RWPE2 (cell line): ENCODE measurements around the gene CFP.

Experiments
- ATAC-seq: fragments of 200-7000 bp; cut with Tn5 transposase; 3 replicates; pipeline ENCODE4 v1.9.1; 2021; ENCODE audit warnings: low read depth
- DNase-seq: peaks from one replicate; pipeline ENCODE4 v3.0.0-alpha.2; 2020; ENCODE audit warnings: low spot score
- H3K27ac ChIP-seq: fragments of 450-650 bp; 2 replicates; pipeline ENCODE4 v1.5.1; 2017; ENCODE audit warnings: mild to moderate bottlenecking; ENCODE audit not compliant: poor library complexity, severe bottlenecking
- H3K27me3 ChIP-seq: fragments of 250-450 bp; sonication (Bioruptor Pico); 2 replicates; pipeline ENCODE4 v1.5.1; 2021; ENCODE audit warnings: mild to moderate bottlenecking, moderate library complexity; ENCODE audit not compliant: insufficient read depth, poor library complexity, severe bottlenecking
- H3K36me3 ChIP-seq: fragments of 250-450 bp; sonication (Bioruptor Pico); 2 replicates; pipeline ENCODE4 v1.5.1; 2020; ENCODE audit warnings: low read depth, mild to moderate bottlenecking, moderate library complexity
- H3K4me1 ChIP-seq: fragments of 250-450 bp; sonication (Bioruptor Pico); 2 replicates; pipeline ENCODE4 v1.5.1; 2021; ENCODE audit warnings: mild to moderate bottlenecking, moderate library complexity; ENCODE audit not compliant: insufficient read depth, poor library complexity, severe bottlenecking
- H3K4me3 ChIP-seq: fragments of 250-450 bp; sonication (Bioruptor Pico); 2 replicates; pipeline ENCODE4 v1.5.1; 2021; ENCODE audit warnings: mild to moderate bottlenecking, moderate library complexity; ENCODE audit not compliant: severe bottlenecking
- H3K9me3 ChIP-seq: fragments of 250-450 bp; sonication (Bioruptor Pico); 2 replicates; pipeline ENCODE4 v1.5.1; 2021; ENCODE audit warnings: mild to moderate bottlenecking, moderate library complexity; ENCODE audit not compliant: severe bottlenecking
- CTCF ChIP-seq: fragments of 450-650 bp; IDR thresholded peaks from one replicate; pipeline ENCODE4 v1.5.1; 2017; ENCODE audit warnings: mild to moderate bottlenecking, moderate library complexity; ENCODE audit not compliant: poor library complexity, severe bottlenecking

The CFP gene

GRCh38 chrX:47596256-47596655 is 33.5 kb downstream of the CFP start:
- Histone ChIP-seq H3K9me3 (no peaks in the 10 kb centered on the region), H3K36me3 (no peaks in the 10 kb centered on the region), H3K27me3 (no peaks in the 10 kb centered on the region), H3K4me1 (no peaks in the 10 kb centered on the region), H3K4me3 (no peak overlapping the region), H3K27ac (no peak overlapping the region)
- TF ChIP-seq CTCF = no peak
- ATAC-seq (no peak), DNase-seq (no peak)

GRCh38 chrX:47595716-47596251 is 33.9 kb downstream of the CFP start:
- ATAC-seq (no peak), DNase-seq (no peak)
- TF ChIP-seq CTCF = no peak
- no peaks in the 10 kb centered on the region for H3K36me3 ChIP-seq
- H3K27me3 ChIP-seq = no peaks in the 10 kb centered on the region
- no peak overlapping the region for H3K4me3 ChIP-seq
- no peaks in the 10 kb centered on the region for H3K9me3 ChIP-seq
- no peak overlapping the region for H3K27ac ChIP-seq
- H3K4me1 ChIP-seq = no peaks in the 10 kb centered on the region

- no peak for TF ChIP-seq CTCF
- Histone ChIP-seq H3K4me3 (no peak overlapping the region), H3K27ac (no peak overlapping the region), H3K36me3 (no peaks in the 10 kb centered on the region), H3K27me3 (no peaks in the 10 kb centered on the region), H3K4me1 (no peaks in the 10 kb centered on the region), H3K9me3 (no peaks in the 10 kb centered on the region)
- DNase-seq (no peak), ATAC-seq (no peak)
These were observed 36.2 kb downstream of the CFP start for GRCh38 chrX:47593522-47593921.

- Histone ChIP-seq H3K4me3 (no peak overlapping the region), H3K27ac (no peak overlapping the region), H3K4me1 (no peaks in the 10 kb centered on the region), H3K36me3 (no peaks in the 10 kb centered on the region), H3K9me3 (no peaks in the 10 kb centered on the region), H3K27me3 (no peaks in the 10 kb centered on the region)
- DNase-seq (no peak), ATAC-seq (no peak)
- no peak for TF ChIP-seq CTCF
These were observed 38.7 kb downstream of the CFP start for GRCh38 chrX:47590984-47591383.

- no peak for ATAC-seq
- TF ChIP-seq CTCF = no peak
These were observed 41.6 kb downstream of the CFP start for GRCh38 chrX:47587906-47588735.

More at GRCh38 chrX:47587906-47588735, 41.6 kb downstream of the CFP start:
- H3K4me3 ChIP-seq = no peak overlapping the region
- no peak overlapping the region for H3K27ac ChIP-seq
- H3K9me3 ChIP-seq = no peaks in the 10 kb centered on the region
- H3K36me3 ChIP-seq = peaks cover 9% of the 10 kb centered on the region
- H3K27me3 ChIP-seq = no peaks in the 10 kb centered on the region
- no peaks in the 10 kb centered on the region for H3K4me1 ChIP-seq
- DNase-seq = no peak
